Measurements from ENCODE around the gene HHATL.

HHATL gene

DNA sequence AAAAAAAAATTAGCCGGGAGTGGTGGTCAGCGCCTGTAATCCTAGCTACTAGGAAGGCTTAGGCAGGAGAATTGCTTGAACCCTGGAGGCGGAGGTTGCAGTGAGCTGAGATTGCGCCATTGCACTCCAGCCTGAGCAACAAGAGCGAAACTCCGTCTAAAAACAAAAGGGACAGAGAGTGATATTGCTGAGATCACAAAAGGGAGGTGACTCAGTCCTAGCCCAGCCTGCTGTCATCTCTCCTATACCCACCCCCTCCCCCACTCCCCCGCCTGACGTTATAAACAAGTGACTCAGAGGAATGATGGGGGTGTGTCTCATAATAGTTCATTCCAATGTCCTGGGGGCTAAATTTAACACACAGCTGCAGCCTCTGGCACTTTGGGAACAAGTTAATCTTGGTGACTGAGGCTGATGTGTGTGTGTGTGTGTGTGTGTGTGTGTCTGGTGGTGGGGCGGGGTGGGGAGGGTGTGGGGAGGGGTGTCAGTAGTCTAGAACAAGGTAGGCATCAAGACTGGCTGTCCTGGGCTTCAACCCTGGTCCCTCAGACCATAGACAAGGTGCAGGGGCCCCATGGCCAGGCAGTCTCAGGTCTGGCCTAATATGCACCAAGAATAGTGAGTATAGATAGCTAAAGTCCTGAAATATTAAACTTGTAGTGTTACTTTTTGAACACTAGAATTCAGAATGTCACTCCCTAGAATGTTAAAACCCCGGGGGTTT lies 18.6 kb downstream of the HHATL start:
- H3K9ac ChIP-seq (ENCODE audit: low read depth, low read length), result no peak overlapping the region
- H3K4me3 ChIP-seq (ENCODE audit: low read depth, low read length), result no peak overlapping the region
- no peaks in the 10 kb centered on the region for H3K9me3 ChIP-seq (ENCODE audit: control insufficient read depth, insufficient read depth, low read length)
- H3K36me3 ChIP-seq (ENCODE audit: control insufficient read depth, insufficient read depth, low read length), result no peaks in the 10 kb centered on the region
- H3K27me3 ChIP-seq (ENCODE audit: control insufficient read depth, insufficient read depth, low read length), result no peaks in the 10 kb centered on the region
- no peaks in the 10 kb centered on the region for H3K4me1 ChIP-seq (ENCODE audit: control insufficient read depth, insufficient read depth, low read length)

DNA sequence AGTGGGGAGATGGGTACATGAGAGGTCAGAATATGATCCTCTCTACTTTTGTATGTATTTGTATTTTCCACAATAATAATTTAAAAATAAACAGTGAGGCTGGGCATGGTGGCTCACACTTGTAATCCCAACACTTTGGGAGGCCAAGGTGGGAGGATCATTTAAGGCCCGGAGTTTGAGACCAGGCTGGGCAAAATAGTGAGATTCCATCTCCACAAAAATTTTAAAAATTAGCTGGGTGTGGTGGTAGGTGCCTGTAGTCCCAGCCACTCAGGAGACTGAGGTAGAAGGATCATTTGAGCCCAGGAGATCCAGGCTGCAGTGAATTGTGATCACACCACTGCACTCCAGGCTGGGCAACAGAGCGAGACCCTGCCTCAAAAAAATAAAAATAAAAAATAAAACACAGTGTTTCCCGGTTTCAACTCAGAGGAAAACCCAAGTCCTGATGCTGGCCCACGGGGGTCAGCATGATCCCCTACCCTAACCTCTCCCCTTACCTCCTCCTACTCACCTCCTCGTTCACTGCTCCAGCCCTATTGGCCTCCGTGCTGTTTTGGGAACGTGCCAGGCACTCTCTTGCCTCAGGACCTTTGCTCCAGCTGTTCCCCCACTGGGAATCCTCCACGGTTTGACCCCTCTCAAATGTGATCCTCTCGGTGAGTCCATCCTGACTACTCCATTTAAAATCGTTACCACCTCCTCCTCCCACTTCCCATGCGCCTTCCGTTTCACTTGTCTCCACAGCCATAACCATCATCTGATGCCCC lies 20.1 kb downstream of the HHATL start:
- no peak overlapping the region for H3K9ac ChIP-seq (ENCODE audit: low read depth, low read length)

DNA sequence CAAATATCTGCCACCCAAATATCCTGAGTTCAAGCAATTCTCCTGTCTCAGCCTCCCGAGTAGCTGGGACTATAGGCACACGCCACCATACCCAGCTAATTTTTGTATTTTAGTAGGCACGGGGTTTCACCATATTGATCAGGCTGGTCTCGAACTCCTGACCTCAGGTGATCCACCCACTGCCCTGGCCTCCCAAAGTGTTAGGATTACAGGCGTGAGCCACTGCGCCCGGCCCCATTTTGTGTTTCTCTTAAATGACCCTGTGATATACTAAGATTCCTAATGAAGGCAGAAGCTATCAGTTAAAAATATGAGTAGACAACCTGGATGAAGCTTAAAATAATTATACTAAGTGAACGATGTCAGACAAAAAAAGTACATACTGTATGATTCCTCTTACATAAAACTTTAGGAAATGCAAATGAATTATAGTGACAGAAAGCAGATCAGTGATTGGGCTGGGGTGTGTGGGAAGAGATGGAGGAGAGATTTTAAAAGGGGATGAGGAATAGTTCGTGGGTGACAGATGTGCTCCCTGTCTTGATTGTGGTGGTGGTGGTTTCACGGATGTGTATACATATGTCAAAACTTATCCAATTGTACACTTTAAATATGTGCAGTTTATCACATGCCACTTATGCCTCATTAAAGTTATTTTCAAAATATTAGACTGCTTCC lies 21.1 kb downstream of the HHATL start:
- Histone ChIP-seq H3K9ac (ENCODE audit: low read depth, low read length) (no peak overlapping the region), H3K4me1 (ENCODE audit: control insufficient read depth, insufficient read depth, low read length) (no peaks in the 10 kb centered on the region), H3K9me3 (ENCODE audit: control insufficient read depth, insufficient read depth, low read length) (no peaks in the 10 kb centered on the region), H3K4me3 (ENCODE audit: low read depth, low read length) (no peak overlapping the region), H3K36me3 (ENCODE audit: control insufficient read depth, insufficient read depth, low read length) (no peaks in the 10 kb centered on the region), H3K27me3 (ENCODE audit: control insufficient read depth, insufficient read depth, low read length) (no peaks in the 10 kb centered on the region)

More for the DNA sequence above, 20.1 kb downstream of the HHATL start:
- Histone ChIP-seq H3K4me3 (ENCODE audit: low read depth, low read length) (no peak overlapping the region), H3K9me3 (ENCODE audit: control insufficient read depth, insufficient read depth, low read length) (no peaks in the 10 kb centered on the region), H3K27me3 (ENCODE audit: control insufficient read depth, insufficient read depth, low read length) (no peaks in the 10 kb centered on the region), H3K4me1 (ENCODE audit: control insufficient read depth, insufficient read depth, low read length) (no peaks in the 10 kb centered on the region), H3K36me3 (ENCODE audit: control insufficient read depth, insufficient read depth, low read length) (no peaks in the 10 kb centered on the region)

DNA sequence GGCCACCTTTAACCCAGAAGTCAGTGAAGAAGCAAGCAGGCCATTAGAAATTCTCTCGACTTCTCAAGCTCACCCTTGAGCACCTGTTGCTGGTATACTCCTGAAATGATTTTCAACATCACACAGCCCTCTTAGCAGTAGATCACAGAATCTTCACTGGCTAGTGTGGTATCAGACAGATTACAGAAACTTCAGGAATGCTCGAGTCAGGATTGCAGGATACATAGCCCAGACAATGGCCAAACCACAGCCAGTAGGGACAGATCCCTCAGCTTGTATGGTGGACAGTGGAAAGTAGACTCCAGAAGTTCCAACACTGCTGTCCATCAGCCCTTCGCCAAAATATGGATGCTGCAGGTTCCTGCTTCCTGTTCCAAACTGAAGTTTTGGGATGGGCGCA lies 21.8 kb downstream of the HHATL start:
- no peaks in the 10 kb centered on the region for H3K4me1 ChIP-seq (ENCODE audit: control insufficient read depth, insufficient read depth, low read length)
- H3K4me3 ChIP-seq (ENCODE audit: low read depth, low read length), result no peak overlapping the region
- H3K9me3 ChIP-seq (ENCODE audit: control insufficient read depth, insufficient read depth, low read length), result no peaks in the 10 kb centered on the region
- H3K9ac ChIP-seq (ENCODE audit: low read depth, low read length), result no peak overlapping the region
- H3K36me3 ChIP-seq (ENCODE audit: control insufficient read depth, insufficient read depth, low read length), result no peaks in the 10 kb centered on the region
- no peaks in the 10 kb centered on the region for H3K27me3 ChIP-seq (ENCODE audit: control insufficient read depth, insufficient read depth, low read length)

DNA sequence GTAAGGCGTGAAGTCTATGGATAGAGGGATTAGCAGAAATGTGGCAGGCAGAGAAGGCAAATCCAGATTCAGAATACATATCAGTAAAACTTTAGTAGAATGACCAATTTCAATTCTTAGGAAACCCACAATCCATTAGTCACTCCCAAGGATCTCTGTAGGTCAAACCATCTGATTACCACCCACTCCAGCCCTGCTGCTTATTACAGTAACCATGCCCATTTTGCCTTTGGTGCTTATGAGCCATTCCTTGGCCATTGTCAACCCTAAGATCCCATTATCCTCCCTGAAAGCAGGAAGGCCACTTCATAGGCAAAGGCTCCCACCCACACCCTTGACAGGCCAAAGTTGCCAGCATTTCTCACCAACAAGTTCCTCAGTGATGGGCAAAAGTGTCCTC lies 22.3 kb downstream of the HHATL start:
- no peak overlapping the region for H3K4me3 ChIP-seq (ENCODE audit: low read depth, low read length)
- H3K36me3 ChIP-seq (ENCODE audit: control insufficient read depth, insufficient read depth, low read length), result no peaks in the 10 kb centered on the region
- H3K9me3 ChIP-seq (ENCODE audit: control insufficient read depth, insufficient read depth, low read length), result no peaks in the 10 kb centered on the region
- H3K4me1 ChIP-seq (ENCODE audit: control insufficient read depth, insufficient read depth, low read length), result no peaks in the 10 kb centered on the region
- no peaks in the 10 kb centered on the region for H3K27me3 ChIP-seq (ENCODE audit: control insufficient read depth, insufficient read depth, low read length)
- no peak overlapping the region for H3K9ac ChIP-seq (ENCODE audit: low read depth, low read length)

DNA sequence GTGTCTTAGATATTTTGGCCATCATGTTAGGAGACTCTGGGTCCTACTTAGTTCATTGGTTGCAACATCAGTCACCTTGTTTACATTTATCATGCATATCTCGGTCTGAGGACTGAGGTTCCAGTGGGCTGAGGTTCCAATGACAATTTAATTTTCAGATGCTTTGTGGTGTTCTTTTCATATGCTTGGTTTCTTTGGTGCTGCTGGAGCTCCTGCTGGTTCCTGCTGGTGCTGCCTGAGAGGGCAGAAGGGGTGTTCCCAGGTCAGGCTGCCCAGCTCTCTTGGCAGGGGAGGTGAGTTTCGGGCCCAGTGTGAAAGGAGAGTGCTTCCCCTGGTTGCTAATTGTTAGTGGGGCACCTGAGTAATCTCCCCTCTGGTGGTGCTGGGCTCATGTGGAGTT lies 24.2 kb downstream of the HHATL start:
- Histone ChIP-seq H3K36me3 (ENCODE audit: control insufficient read depth, insufficient read depth, low read length) (no peaks in the 10 kb centered on the region), H3K4me3 (ENCODE audit: low read depth, low read length) (no peak overlapping the region), H3K9ac (ENCODE audit: low read depth, low read length) (no peak overlapping the region), H3K9me3 (ENCODE audit: control insufficient read depth, insufficient read depth, low read length) (no peaks in the 10 kb centered on the region), H3K4me1 (ENCODE audit: control insufficient read depth, insufficient read depth, low read length) (no peaks in the 10 kb centered on the region), H3K27me3 (ENCODE audit: control insufficient read depth, insufficient read depth, low read length) (no peaks in the 10 kb centered on the region)

DNA sequence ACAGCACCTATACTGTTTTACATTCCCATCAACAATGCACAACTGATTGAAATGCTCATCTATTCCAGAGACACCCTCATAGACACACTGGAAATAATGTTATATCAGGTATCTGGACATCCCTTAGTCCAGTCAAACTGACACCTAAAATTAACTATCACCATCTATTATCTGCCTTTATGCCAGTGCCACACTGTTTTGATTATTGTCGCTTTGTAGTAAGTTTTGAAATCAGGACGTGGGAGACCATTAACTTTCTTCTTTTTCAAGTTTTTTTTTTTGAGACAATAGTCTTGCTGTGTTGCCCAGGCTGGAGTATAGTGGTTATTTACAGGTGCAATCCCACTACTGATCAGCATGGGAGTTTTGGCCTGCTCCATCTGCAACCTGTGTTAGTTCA lies 26.7 kb downstream of the HHATL start:
- Histone ChIP-seq H3K9me3 (ENCODE audit: control insufficient read depth, insufficient read depth, low read length) (no peaks in the 10 kb centered on the region), H3K4me1 (ENCODE audit: control insufficient read depth, insufficient read depth, low read length) (no peaks in the 10 kb centered on the region), H3K4me3 (ENCODE audit: low read depth, low read length) (no peak overlapping the region), H3K27me3 (ENCODE audit: control insufficient read depth, insufficient read depth, low read length) (no peaks in the 10 kb centered on the region), H3K36me3 (ENCODE audit: control insufficient read depth, insufficient read depth, low read length) (no peaks in the 10 kb centered on the region), H3K9ac (ENCODE audit: low read depth, low read length) (no peak overlapping the region)

DNA sequence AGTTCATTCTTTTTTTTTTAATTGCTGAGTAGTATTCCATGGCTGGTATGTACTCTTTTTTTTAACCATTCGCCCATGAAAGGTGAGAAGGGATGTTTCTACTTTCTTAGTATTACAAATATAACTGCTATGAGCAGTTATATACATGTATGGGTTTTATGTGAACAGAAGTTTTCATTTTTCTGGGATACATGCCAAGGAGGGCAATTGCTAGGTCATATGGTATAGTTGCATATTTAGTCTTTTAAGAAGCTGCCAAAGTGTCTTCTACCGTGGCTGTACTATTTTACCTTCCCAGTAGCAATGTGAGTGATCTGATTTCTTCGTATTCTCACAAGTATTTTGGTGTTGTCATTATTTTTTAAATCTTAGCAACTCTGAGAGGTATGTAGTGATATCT lies 28.5 kb downstream of the HHATL start:
- Histone ChIP-seq H3K9me3 (ENCODE audit: control insufficient read depth, insufficient read depth, low read length) (no peaks in the 10 kb centered on the region), H3K9ac (ENCODE audit: low read depth, low read length) (no peak overlapping the region), H3K36me3 (ENCODE audit: control insufficient read depth, insufficient read depth, low read length) (no peaks in the 10 kb centered on the region), H3K4me3 (ENCODE audit: low read depth, low read length) (no peak overlapping the region), H3K27me3 (ENCODE audit: control insufficient read depth, insufficient read depth, low read length) (no peaks in the 10 kb centered on the region), H3K4me1 (ENCODE audit: control insufficient read depth, insufficient read depth, low read length) (no peaks in the 10 kb centered on the region)

DNA sequence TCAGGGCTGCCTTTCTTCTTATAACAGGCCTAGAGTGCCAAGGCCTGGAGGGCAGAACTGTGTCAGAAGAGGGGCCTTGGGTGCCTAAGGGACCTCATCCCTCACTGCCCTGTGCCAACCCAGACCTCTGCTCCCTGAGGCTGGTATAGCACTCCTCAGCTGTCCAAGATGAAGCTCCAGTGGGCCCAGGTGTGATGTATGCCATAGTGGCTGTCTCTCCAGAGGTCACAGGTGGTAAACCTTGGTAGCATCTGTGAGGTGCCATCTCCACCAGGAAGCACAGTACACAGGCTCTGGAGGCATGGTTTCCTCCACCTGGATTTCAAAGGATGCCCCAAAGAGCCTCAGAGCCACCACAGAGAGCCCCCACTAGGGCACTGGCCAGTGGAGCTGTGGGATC lies 29.5 kb downstream of the HHATL start:
- H3K27me3 ChIP-seq (ENCODE audit: control insufficient read depth, insufficient read depth, low read length), result no peaks in the 10 kb centered on the region
- no peaks in the 10 kb centered on the region for H3K9me3 ChIP-seq (ENCODE audit: control insufficient read depth, insufficient read depth, low read length)
- no peak overlapping the region for H3K9ac ChIP-seq (ENCODE audit: low read depth, low read length)
- no peaks in the 10 kb centered on the region for H3K4me1 ChIP-seq (ENCODE audit: control insufficient read depth, insufficient read depth, low read length)
- no peak overlapping the region for H3K4me3 ChIP-seq (ENCODE audit: low read depth, low read length)
- no peaks in the 10 kb centered on the region for H3K36me3 ChIP-seq (ENCODE audit: control insufficient read depth, insufficient read depth, low read length)

DNA sequence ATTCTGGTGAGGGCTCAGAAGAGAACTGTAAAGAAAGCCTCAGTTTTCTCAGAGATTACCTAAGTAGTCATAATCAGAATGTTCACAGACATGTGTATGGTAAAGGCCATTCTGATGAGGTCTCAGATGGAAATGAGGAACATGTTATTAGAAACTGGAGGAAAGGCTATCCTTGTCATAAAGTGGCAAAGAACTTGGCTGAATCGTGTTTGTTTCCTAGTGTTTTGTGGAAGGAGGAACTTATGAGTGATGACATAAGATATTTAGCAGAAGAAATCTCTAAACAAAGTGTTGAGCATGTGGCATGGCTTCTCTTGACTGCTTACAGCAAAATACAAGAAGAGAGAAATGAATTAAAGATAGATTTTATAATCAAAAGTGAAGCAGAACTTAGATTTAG lies 30.1 kb downstream of the HHATL start:
- H3K9ac ChIP-seq (ENCODE audit: low read depth, low read length), result no peak overlapping the region
- H3K36me3 ChIP-seq (ENCODE audit: control insufficient read depth, insufficient read depth, low read length), result no peaks in the 10 kb centered on the region
- no peaks in the 10 kb centered on the region for H3K9me3 ChIP-seq (ENCODE audit: control insufficient read depth, insufficient read depth, low read length)
- H3K4me1 ChIP-seq (ENCODE audit: control insufficient read depth, insufficient read depth, low read length), result no peaks in the 10 kb centered on the region
- no peak overlapping the region for H3K4me3 ChIP-seq (ENCODE audit: low read depth, low read length)
- H3K27me3 ChIP-seq (ENCODE audit: control insufficient read depth, insufficient read depth, low read length), result no peaks in the 10 kb centered on the region

DNA sequence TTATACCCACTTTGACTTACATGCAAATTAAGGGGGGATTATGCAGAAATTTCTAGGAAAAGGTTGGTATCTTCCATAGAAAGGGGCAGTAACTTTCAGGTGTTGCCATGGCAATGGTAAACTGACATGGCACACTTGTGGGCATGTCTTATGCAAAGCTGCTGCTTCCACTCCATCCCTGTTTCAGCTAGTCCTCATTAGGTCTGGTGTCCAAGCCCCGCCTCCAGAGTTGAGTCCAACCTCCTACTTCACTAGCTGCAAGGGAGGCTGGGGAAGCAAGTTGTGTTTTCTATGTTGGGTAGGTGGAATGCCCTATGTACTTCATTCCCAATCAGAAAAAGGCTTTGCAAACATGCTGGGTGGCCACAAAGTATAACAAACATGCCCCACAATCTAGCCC lies 31.9 kb downstream of the HHATL start:
- Histone ChIP-seq H3K9me3 (ENCODE audit: control insufficient read depth, insufficient read depth, low read length) (no peaks in the 10 kb centered on the region), H3K4me1 (ENCODE audit: control insufficient read depth, insufficient read depth, low read length) (no peaks in the 10 kb centered on the region), H3K4me3 (ENCODE audit: low read depth, low read length) (no peak overlapping the region), H3K27me3 (ENCODE audit: control insufficient read depth, insufficient read depth, low read length) (no peaks in the 10 kb centered on the region), H3K36me3 (ENCODE audit: control insufficient read depth, insufficient read depth, low read length) (no peaks in the 10 kb centered on the region), H3K9ac (ENCODE audit: low read depth, low read length) (no peak overlapping the region)
